ENCODE data around the gene CAPZA2.

GRCh38 chr7:116929021-116929420 is 66.6 kb downstream of the CAPZA2 start:
- TF ChIP-seq, protein P1, sequence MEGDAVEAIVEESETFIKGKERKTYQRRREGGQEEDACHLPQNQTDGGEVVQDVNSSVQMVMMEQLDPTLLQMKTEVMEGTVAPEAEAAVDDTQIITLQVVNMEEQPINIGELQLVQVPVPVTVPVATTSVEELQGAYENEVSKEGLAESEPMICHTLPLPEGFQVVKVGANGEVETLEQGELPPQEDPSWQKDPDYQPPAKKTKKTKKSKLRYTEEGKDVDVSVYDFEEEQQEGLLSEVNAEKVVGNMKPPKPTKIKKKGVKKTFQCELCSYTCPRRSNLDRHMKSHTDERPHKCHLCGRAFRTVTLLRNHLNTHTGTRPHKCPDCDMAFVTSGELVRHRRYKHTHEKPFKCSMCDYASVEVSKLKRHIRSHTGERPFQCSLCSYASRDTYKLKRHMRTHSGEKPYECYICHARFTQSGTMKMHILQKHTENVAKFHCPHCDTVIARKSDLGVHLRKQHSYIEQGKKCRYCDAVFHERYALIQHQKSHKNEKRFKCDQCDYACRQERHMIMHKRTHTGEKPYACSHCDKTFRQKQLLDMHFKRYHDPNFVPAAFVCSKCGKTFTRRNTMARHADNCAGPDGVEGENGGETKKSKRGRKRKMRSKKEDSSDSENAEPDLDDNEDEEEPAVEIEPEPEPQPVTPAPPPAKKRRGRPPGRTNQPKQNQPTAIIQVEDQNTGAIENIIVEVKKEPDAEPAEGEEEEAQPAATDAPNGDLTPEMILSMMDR (IDR thresholded peaks at IDR 0.05; ENCODE audit: low read length), result no peak
- TF ChIP-seq EZH2 (IDR thresholded peaks at IDR 0.05; ENCODE audit: borderline replicate concordance, low read length), result no peak
